Esophagus squamous epithelium (tissue), 4 donors: ENCODE results near the gene DENND5B.

Experiments used
- POLR2A ChIP-seq, 4 donors: fragments of 450-650 bp; IDR thresholded peaks; one replicate each; pipeline ENCODE4 v1.6.1; 2017; ENCODE audit warnings: antibody characterized with exemption in 4 of 4, mild to moderate bottlenecking in 4 of 4, moderate library complexity in 3 of 4
- TF ChIP-seq, protein P1 (sequence below), 6 experiments: fragments of 450-650 bp in 4 of 6; fragments of 200-600 bp in 2 of 6; sonication (generic) in 2 of 6; IDR thresholded peaks; one replicate each; pipeline ENCODE4 v1.5.1; 2016 to 2019; ENCODE audit warnings: antibody characterized with exemption in 6 of 6, mild to moderate bottlenecking in 4 of 6, moderate library complexity in 4 of 6

DNA sequence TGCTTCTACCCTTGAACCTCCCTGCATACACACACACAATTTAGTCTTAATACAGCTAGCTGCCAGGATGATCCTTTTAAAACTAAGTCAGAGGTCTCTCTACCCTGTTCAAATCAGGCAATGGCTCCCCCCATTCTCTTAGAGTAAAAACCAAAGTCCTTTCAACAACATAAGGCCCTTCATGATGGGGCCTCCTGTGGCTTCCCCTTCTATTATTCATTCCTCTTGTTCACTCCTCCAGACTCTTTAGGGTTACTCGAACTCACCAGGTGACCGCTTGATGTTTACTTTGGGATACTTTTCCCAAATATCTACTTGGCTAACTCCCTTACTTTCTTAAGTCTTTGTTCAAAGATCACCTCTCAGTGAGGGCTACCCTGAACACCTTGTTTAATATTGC, 30.4 kb downstream of the DENND5B start:
- TF ChIP-seq, protein P1, sequence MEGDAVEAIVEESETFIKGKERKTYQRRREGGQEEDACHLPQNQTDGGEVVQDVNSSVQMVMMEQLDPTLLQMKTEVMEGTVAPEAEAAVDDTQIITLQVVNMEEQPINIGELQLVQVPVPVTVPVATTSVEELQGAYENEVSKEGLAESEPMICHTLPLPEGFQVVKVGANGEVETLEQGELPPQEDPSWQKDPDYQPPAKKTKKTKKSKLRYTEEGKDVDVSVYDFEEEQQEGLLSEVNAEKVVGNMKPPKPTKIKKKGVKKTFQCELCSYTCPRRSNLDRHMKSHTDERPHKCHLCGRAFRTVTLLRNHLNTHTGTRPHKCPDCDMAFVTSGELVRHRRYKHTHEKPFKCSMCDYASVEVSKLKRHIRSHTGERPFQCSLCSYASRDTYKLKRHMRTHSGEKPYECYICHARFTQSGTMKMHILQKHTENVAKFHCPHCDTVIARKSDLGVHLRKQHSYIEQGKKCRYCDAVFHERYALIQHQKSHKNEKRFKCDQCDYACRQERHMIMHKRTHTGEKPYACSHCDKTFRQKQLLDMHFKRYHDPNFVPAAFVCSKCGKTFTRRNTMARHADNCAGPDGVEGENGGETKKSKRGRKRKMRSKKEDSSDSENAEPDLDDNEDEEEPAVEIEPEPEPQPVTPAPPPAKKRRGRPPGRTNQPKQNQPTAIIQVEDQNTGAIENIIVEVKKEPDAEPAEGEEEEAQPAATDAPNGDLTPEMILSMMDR (IDR thresholded peaks at IDR 0.05), result no peak
- TF ChIP-seq POLR2A (IDR thresholded peaks at IDR 0.05), result no peak
